Measurements from ENCODE around the gene CNTNAP2.

- TF ChIP-seq POLR2A (IDR thresholded peaks at IDR 0.05; ENCODE audit: low read length) (no peak), GATA1 (IDR thresholded peaks at IDR 0.05; ENCODE audit: low read depth, low read length) (no peak)
Observed at GRCh38 chr7:147052818-147053217, 936.2 kb downstream of the CNTNAP2 start.
